Transverse colon (tissue), 4 donors: ENCODE measurements around the gene MTCH1. TPM values are rescaled to one million over a fixed set of nuclear protein-coding genes. Genes with fewer than 3 reads are reported as not detected.
A peak's percentile ranks its signal among the peaks of the same experiment; 100 is the strongest.

Experiments
- DNase-seq: peaks from one replicate; pipeline ENCODE4 v3.0.0-alpha.2; 2019
- H3K27ac ChIP-seq, 4 donors: fragments of 200-600 bp; sonication (generic); 2 replicates each; pipeline ENCODE4 v1.5.1; 2016 to 2018; ENCODE audit warnings: inconsistent platforms in 4 of 4
- H3K27me3 ChIP-seq: fragments of 200-600 bp; sonication (generic); 2 replicates; pipeline ENCODE4 v1.5.1; 2017; ENCODE audit warnings: inconsistent platforms
- H3K36me3 ChIP-seq, 4 donors: fragments of 200-600 bp; sonication (generic); 2 replicates each; pipeline ENCODE4 v1.5.1; 2017 to 2019; ENCODE audit warnings: inconsistent platforms in 4 of 4
- H3K4me1 ChIP-seq, 4 donors: fragments of 200-600 bp; sonication (generic); 2 replicates each; pipeline ENCODE4 v1.5.1; 2017 to 2020; ENCODE audit warnings: inconsistent platforms in 4 of 4
- H3K4me3 ChIP-seq, 4 donors: fragments of 200-600 bp; sonication (generic); 1 replicate in 1 of 4; 2 replicates in 3 of 4; pipeline versions ENCODE4 v1.5.1 to v1.6.1; 2017 to 2019; ENCODE audit warnings: inconsistent platforms in 4 of 4
- H3K9me3 ChIP-seq, 2 donors: fragments of 200-600 bp; sonication (generic); 2 replicates each; pipeline ENCODE4 v1.5.1; 2017 to 2019; ENCODE audit warnings: inconsistent platforms in 2 of 2
- EP300 ChIP-seq: sonication (generic); formaldehyde crosslinking; IDR thresholded peaks from one replicate; pipeline ENCODE4 v1.6.1; 2017; ENCODE audit warnings: antibody characterized with exemption, low read depth
- POLR2A ChIP-seq: fragments of 450-650 bp; IDR thresholded peaks from one replicate; pipeline ENCODE4 v1.6.1; 2016; ENCODE audit warnings: antibody characterized with exemption, mild to moderate bottlenecking, moderate library complexity
- POLR2AphosphoS5 ChIP-seq, 3 donors: sonication (generic); formaldehyde crosslinking; IDR thresholded peaks; one replicate each; pipeline ENCODE4 v1.6.1; 2016; ENCODE audit warnings: antibody characterized with exemption in 3 of 3
- WGBS, 2 donors: methylation state at CpG; one replicate each; pipeline ENCODE4 v1.1.5; 2018; ENCODE audit warnings: low coverage in 1 of 2; 5-methylcytosine and 5-hydroxymethylcytosine counted together
- in situ Hi-C, 4 donors: fragments of 200-750 bp; cut with MboI; loops; one replicate each; pipeline versions ENCODE4 v1.15.0 to v1.15.1; 2017; ENCODE audit warnings: low sequenced_read_pairs in 3 of 4, low pct_ligation_motif_present in 1 of 4, low pct_unique_long_range_greater_than_20kb in 1 of 4
- intact Hi-C: fragments of 100-400 bp; cut with DNase I; formaldehyde crosslinking; loops from one replicate; pipeline ENCODE4 v1.15.1; 2023; ENCODE audit warnings: low total_unique reads
- total RNA-seq, 4 donors: library from RNA; depleted of rRNA; stranded (reverse); fragments of >200 nt; gene quantifications; one replicate each; pipeline ENCODE4 v1.1.0, GENCODE V29; 2016
- TF ChIP-seq, protein P1 (sequence below), 5 experiments: fragments of 200-600 bp in 3 of 5; fragments of 450-650 bp in 2 of 5; sonication (generic) in 3 of 5; IDR thresholded peaks; 1 replicate in 2 of 5; 2 replicates in 3 of 5; pipeline ENCODE4 v1.5.1; 2016 to 2017; ENCODE audit warnings: antibody characterized with exemption in 5 of 5, inconsistent platforms in 3 of 5, mild to moderate bottlenecking in 2 of 5, moderate library complexity in 1 of 5

Gene MTCH1
- total RNA-seq, 4 donors from 2014 or later = 123 to 190 (median 152) TPM

DNA sequence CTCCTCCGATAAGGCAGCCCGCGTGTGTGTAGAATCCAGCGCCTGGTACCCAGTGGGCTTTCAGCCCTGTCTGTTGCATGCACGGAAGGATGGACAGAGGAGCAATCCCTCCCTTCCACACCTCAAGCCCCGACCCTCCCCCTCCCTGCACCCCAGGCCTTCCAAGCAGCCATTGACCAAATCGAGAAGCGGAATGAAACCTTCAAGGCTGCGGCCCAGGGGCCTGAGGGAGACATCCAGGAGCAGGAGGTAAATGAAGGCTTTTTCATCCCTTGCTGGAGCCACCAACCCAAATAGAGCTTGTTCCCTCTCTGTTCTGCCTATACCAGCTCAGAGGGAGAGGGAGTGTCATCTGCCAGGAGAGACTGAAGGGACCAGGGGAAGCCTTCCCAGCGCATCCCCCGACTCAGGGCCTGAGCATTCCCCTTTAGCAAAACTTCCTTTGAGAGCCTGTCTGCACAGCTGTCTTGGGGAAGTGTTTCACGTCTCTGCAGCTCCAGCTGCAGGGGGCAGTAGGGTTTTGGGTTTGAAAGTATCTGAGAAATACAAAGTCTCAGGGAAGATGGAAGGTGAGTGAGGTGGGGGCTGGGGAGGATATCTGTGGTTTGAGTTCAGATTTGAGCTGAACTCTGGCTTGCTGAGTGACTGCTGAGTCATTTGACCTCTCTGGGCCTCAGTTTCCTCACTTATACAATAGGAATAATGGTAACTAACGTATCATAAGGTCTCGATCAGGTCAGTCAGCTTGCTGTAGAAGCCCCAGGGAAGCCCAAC lies 35.5 kb upstream of the MTCH1 start:
- intact Hi-C loops = no loop called here
- Histone ChIP-seq H3K4me3 (no peak overlapping the region), H3K9me3 (no peaks in the 10 kb centered on the region), H3K27me3 (no peaks in the 10 kb centered on the region), H3K4me1 (peaks cover 0 to 19% (median 8%) of the 10 kb centered on the region in 4 donors), H3K36me3 (no peaks in the 10 kb centered on the region), H3K27ac (no peak overlapping the region)
- in situ Hi-C loops = loop anchor here (10.0 to 25.0 kb wide), 4 partner anchors 134 to 259 kb away; partner anchors contain the start of gene C6orf89 (in 3 of the 4)
- TF ChIP-seq POLR2AphosphoS5 (IDR thresholded peaks at IDR 0.05) = no peak
- TF ChIP-seq, protein P1, sequence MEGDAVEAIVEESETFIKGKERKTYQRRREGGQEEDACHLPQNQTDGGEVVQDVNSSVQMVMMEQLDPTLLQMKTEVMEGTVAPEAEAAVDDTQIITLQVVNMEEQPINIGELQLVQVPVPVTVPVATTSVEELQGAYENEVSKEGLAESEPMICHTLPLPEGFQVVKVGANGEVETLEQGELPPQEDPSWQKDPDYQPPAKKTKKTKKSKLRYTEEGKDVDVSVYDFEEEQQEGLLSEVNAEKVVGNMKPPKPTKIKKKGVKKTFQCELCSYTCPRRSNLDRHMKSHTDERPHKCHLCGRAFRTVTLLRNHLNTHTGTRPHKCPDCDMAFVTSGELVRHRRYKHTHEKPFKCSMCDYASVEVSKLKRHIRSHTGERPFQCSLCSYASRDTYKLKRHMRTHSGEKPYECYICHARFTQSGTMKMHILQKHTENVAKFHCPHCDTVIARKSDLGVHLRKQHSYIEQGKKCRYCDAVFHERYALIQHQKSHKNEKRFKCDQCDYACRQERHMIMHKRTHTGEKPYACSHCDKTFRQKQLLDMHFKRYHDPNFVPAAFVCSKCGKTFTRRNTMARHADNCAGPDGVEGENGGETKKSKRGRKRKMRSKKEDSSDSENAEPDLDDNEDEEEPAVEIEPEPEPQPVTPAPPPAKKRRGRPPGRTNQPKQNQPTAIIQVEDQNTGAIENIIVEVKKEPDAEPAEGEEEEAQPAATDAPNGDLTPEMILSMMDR (IDR thresholded peaks at IDR 0.05) = no peak
- TF ChIP-seq EP300 = no peak
- no peak for TF ChIP-seq POLR2A
- DNase-seq = peak; percentile 23
- 76% methylated on average over 14 of the region's 14 CpGs; no CpG with 5 or more reads in 1 of the 2 donors for WGBS, 2 donors

DNA sequence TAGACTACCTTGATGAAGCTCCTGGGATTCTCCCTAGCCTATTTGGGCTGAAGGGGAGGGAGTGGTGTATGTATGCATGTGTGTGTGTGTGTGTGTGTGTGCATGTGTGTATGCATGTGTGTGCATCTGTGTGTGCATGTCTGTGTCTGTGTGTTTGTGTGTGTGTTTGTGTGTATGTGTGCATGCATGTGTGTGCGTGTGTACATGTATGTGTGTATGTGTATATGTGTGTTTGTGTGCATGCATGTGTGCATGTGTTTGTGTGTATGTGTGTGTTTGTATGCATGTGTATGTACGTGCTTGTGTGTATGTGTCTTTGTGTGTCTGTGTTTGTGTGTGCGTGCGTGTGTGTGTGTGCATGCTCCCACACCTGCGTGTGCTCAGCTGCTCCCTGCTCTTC lies 34.8 kb upstream of the MTCH1 start:
- no peaks in the 10 kb centered on the region for H3K9me3 ChIP-seq
- WGBS, 2 donors = 80 to 84% methylated on average over 1 to 5 of the region's 5 CpGs
- no peak for DNase-seq
- no peak overlapping the region for H3K27ac ChIP-seq
- peaks cover 0 to 19% (median 8%) of the 10 kb centered on the region in 4 donors for H3K4me1 ChIP-seq
- TF ChIP-seq EP300 = no peak
- H3K4me3 ChIP-seq = no peak overlapping the region
- H3K27me3 ChIP-seq = no peaks in the 10 kb centered on the region
- H3K36me3 ChIP-seq = no peaks in the 10 kb centered on the region
- in situ Hi-C loops = loop anchor here (10.0 to 25.0 kb wide), 4 partner anchors 134 to 259 kb away; partner anchors contain the start of gene C6orf89 (in 3 of the 4)
- intact Hi-C loops = no loop called here

DNA sequence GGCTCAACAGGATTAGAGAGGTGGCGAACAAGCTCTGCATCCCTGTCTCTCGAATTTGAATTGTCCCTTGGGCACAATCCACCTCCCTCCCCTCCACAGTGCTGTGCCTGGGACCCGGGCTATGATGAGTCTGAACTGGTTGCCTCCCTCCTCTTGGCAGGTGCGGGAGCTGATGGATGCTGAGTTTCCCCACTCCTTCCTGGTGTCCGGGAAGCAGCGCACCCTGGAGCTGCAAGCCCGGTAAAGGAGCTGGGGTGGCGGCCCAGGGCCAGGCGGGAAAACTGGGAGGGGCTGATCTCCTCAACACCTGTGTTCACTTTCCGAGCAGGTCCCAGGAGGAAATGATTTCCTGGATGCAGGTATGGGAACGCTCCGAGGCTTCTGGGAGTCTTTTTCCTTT lies 34.4 kb upstream of the MTCH1 start:
- whole genome bisulfite sequencing, 2 donors = 37 to 59% methylated on average over 2 to 12 of the region's 12 CpGs
- H3K27ac ChIP-seq = no peak overlapping the region
- in situ Hi-C loops = loop anchor here (10.0 to 25.0 kb wide), 4 partner anchors 133 to 258 kb away; partner anchors contain the start of gene C6orf89 (in 3 of the 4)
- DNase-seq = peak; percentile 71
- H3K27me3 ChIP-seq = no peaks in the 10 kb centered on the region
- no peaks in the 10 kb centered on the region for H3K36me3 ChIP-seq
- H3K4me3 ChIP-seq = no peak overlapping the region
- no peaks in the 10 kb centered on the region for H3K9me3 ChIP-seq
- TF ChIP-seq POLR2AphosphoS5 (IDR thresholded peaks at IDR 0.05) (no peak), POLR2A (no peak), EP300 (no peak)
- TF ChIP-seq, protein P1 (IDR thresholded peaks at IDR 0.05) = no peak
- intact Hi-C loops = no loop called here
- H3K4me1 ChIP-seq = peaks cover 0 to 19% (median 8%) of the 10 kb centered on the region in 4 donors

DNA sequence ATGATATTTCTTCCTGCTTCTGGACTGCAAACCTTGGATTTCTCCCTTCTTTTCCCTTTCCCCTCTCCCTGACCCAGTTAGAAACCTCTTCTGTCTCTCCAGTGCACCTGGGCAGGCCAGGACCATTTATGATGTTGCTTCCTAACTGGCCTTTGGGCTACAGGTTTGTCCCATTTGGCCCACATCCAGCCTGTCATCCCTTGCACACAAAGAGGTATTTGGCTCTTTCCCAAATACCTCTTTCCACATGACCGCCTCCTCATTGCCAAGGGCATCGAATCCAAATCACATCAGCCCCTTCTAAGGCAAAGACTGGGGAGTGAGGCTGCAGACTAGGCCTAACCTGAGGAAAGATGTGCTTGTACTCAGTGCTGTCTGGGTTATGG lies 33.1 kb upstream of the MTCH1 start:
- intact Hi-C loops = loop anchor here (5.0 kb wide), 1 partner anchor 37 kb away; no protein-coding TSS in a partner anchor
- H3K27ac ChIP-seq = peak overlapping the region in 3 of 4 donors; percentile 10 to 43 (median 29)
- H3K36me3 ChIP-seq = no peaks in the 10 kb centered on the region
- WGBS, 2 donors = 34% methylated on average over 2 of the region's 2 CpGs; no CpG with 5 or more reads in 1 of the 2 donors
- no peaks in the 10 kb centered on the region for H3K27me3 ChIP-seq
- peaks cover 0 to 19% (median 8%) of the 10 kb centered on the region in 4 donors for H3K4me1 ChIP-seq
- in situ Hi-C loops = loop anchor here (10.0 to 25.0 kb wide), 4 partner anchors 132 to 257 kb away; partner anchors contain the start of gene C6orf89 (in 3 of the 4)
- H3K4me3 ChIP-seq = no peak overlapping the region
- H3K9me3 ChIP-seq = no peaks in the 10 kb centered on the region
- TF ChIP-seq EP300 (no peak), POLR2A (no peak), POLR2AphosphoS5 (IDR thresholded peaks at IDR 0.05) (no peak)
- TF ChIP-seq, protein P1 (IDR thresholded peaks at IDR 0.05) = no peak
- no peak for DNase-seq
